Measurements from ENCODE around the gene ABAT.

GRCh38 chr16:8776129-8776584 is 101.7 kb downstream of the ABAT start:
- TF ChIP-seq CTCF (IDR thresholded peaks at IDR 0.05; ENCODE audit: control extremely low read depth in 1 of 3, insufficient read depth in 1 of 3, low read depth in 1 of 3, low read length in 3 of 3), result no peak
- no peak for TF ChIP-seq USF2 (IDR thresholded peaks at IDR 0.05; ENCODE audit: low read length)
